HEK293 (cell line): Measurements from ENCODE around the gene HS3ST5.

Experiments used
- CTCF ChIA-PET: fragments of 350-600 bp; formaldehyde crosslinking; extraction: SDS; loops from one replicate; lab custom pipeline; 2021; ENCODE audit warnings: antibody characterized with exemption; lab: Yijun Ruan, JAX
- POLR2A ChIA-PET: fragments of 300-600 bp; formaldehyde crosslinking; extraction: SDS; loops from one replicate; lab custom pipeline; 2020; ENCODE audit warnings: antibody characterized with exemption, inconsistent platforms; lab: Yijun Ruan, JAX
- H3K27ac ChIP-seq: fragments of 200-500 bp; sonication (Bioruptor generic); 2 replicates; pipeline ENCODE4 v1.5.1; 2014; ENCODE audit warnings: low read depth, low read length, control low read depth, inconsistent platforms; ENCODE audit errors: extremely low read depth
- H3K36me3 ChIP-seq, 2 experiments: fragments of 200-500 bp in 1 of 2; sonication (Bioruptor generic) in 1 of 2; 1 replicate in 1 of 2; 2 replicates in 1 of 2; pipeline ENCODE4 v1.5.1; 2014 to 2017; ENCODE audit warnings: inconsistent platforms in 2 of 2, low read length in 2 of 2; ENCODE audit not compliant: control insufficient read depth in 2 of 2, insufficient read depth in 1 of 2
- H3K4me1 ChIP-seq: fragments of 200-500 bp; sonication (Bioruptor generic); 2 replicates; pipeline ENCODE4 v1.5.1; 2014; ENCODE audit warnings: mild to moderate bottlenecking, low read length, inconsistent platforms; ENCODE audit not compliant: control insufficient read depth, insufficient read depth
- H3K4me3 ChIP-seq: 2 replicates; pipeline ENCODE4 v1.5.1; 2011; ENCODE audit warnings: low read depth, mild to moderate bottlenecking, control low read depth, low read length, moderate library complexity
- H3K9me3 ChIP-seq: fragments of 200-500 bp; sonication (Bioruptor generic); 2 replicates; pipeline ENCODE4 v1.5.1; 2014; ENCODE audit warnings: low read depth, low read length, inconsistent platforms; ENCODE audit not compliant: control insufficient read depth, insufficient read depth
- GFI1B ChIP-seq: fragments of 450-650 bp; formaldehyde crosslinking; IDR thresholded peaks from 2 replicates; pipeline ENCODE4 v1.5.1; 2016; ENCODE audit warnings: missing biosample characterization, missing genetic modification characterization
- HIC1 ChIP-seq: fragments of 450-650 bp; formaldehyde crosslinking; IDR thresholded peaks from 2 replicates; pipeline ENCODE4 v1.5.1; 2016; ENCODE audit warnings: missing biosample characterization, missing genetic modification characterization
- INSM2 ChIP-seq: fragments of 450-650 bp; formaldehyde crosslinking; IDR thresholded peaks from 2 replicates; pipeline ENCODE4 v1.5.1; 2016; ENCODE audit warnings: missing biosample characterization, missing genetic modification characterization
- KLF1 ChIP-seq: fragments of 450-650 bp; formaldehyde crosslinking; IDR thresholded peaks from 2 replicates; pipeline ENCODE4 v1.5.1; 2016; ENCODE audit warnings: missing biosample characterization, missing genetic modification characterization
- KLF10 ChIP-seq: fragments of 450-650 bp; IDR thresholded peaks from 2 replicates; pipeline ENCODE4 v1.5.1; 2018; ENCODE audit warnings: missing biosample characterization, mild to moderate bottlenecking, missing genetic modification characterization
- SP2 ChIP-seq: fragments of 450-650 bp; formaldehyde crosslinking; IDR thresholded peaks from 2 replicates; pipeline ENCODE4 v1.5.1; 2016; ENCODE audit warnings: missing biosample characterization, missing genetic modification characterization
- ZFP3 ChIP-seq: fragments of 450-650 bp; formaldehyde crosslinking; IDR thresholded peaks from 2 replicates; pipeline ENCODE4 v1.5.1; 2016; ENCODE audit warnings: low read depth, missing biosample characterization, missing genetic modification characterization
- ZNF146 ChIP-seq: fragments of 450-650 bp; formaldehyde crosslinking; IDR thresholded peaks from 2 replicates; pipeline ENCODE4 v1.5.1; 2016; ENCODE audit warnings: missing biosample characterization, missing genetic modification characterization
- ZNF169 ChIP-seq: fragments of 450-650 bp; formaldehyde crosslinking; IDR thresholded peaks from 2 replicates; pipeline ENCODE4 v1.5.1; 2016; ENCODE audit warnings: missing biosample characterization, missing genetic modification characterization
- ZNF175 ChIP-seq: fragments of 450-650 bp; formaldehyde crosslinking; IDR thresholded peaks from 2 replicates; pipeline ENCODE4 v1.5.1; 2016; ENCODE audit warnings: missing biosample characterization, missing genetic modification characterization
- ZNF23 ChIP-seq: fragments of 450-650 bp; formaldehyde crosslinking; IDR thresholded peaks from 2 replicates; pipeline ENCODE4 v1.5.1; 2016; ENCODE audit warnings: missing biosample characterization, missing genetic modification characterization, borderline replicate concordance
- ZNF266 ChIP-seq: fragments of 450-650 bp; formaldehyde crosslinking; IDR thresholded peaks from 2 replicates; pipeline ENCODE4 v1.5.1; 2016; ENCODE audit warnings: missing biosample characterization, missing genetic modification characterization, low read depth
- ZNF274 ChIP-seq, 2 experiments: fragments of 200-500 bp in 1 of 2; fragments of 450-650 bp in 1 of 2; sonication (Bioruptor generic) in 1 of 2; formaldehyde crosslinking in 1 of 2; IDR thresholded peaks; 2 replicates each; pipeline versions ENCODE4 v1.5.1 to v1.6.1; 2014 to 2016; ENCODE audit warnings: borderline replicate concordance in 1 of 2, inconsistent platforms in 1 of 2, low read length in 1 of 2, missing biosample characterization in 1 of 2, missing genetic modification characterization in 1 of 2
- ZNF302 ChIP-seq: fragments of 450-650 bp; formaldehyde crosslinking; IDR thresholded peaks from 2 replicates; pipeline ENCODE4 v1.5.1; 2016; ENCODE audit warnings: missing biosample characterization, missing genetic modification characterization, low read depth
- ZNF324 ChIP-seq: fragments of 450-650 bp; formaldehyde crosslinking; IDR thresholded peaks from 2 replicates; pipeline ENCODE4 v1.5.1; 2016; ENCODE audit warnings: missing biosample characterization, missing genetic modification characterization
- ZNF530 ChIP-seq: fragments of 450-650 bp; formaldehyde crosslinking; IDR thresholded peaks from 2 replicates; pipeline ENCODE4 v1.5.1; 2016; ENCODE audit warnings: low read depth, missing biosample characterization, missing genetic modification characterization
- ZNF626 ChIP-seq: fragments of 450-650 bp; sonication (Bioruptor Pico); formaldehyde crosslinking; IDR thresholded peaks from 2 replicates; pipeline ENCODE4 v1.5.1; 2018; ENCODE audit warnings: missing biosample characterization, missing genetic modification characterization, inconsistent platforms
- ZNF658 ChIP-seq: fragments of 450-650 bp; formaldehyde crosslinking; IDR thresholded peaks from 2 replicates; pipeline ENCODE4; 2016; ENCODE audit warnings: missing biosample characterization, missing genetic modification characterization
- ZNF660 ChIP-seq: fragments of 450-650 bp; IDR thresholded peaks from 2 replicates; pipeline ENCODE4 v1.5.1; 2018; ENCODE audit warnings: missing biosample characterization, mild to moderate bottlenecking, missing genetic modification characterization
- ZNF701 ChIP-seq: fragments of 450-650 bp; formaldehyde crosslinking; IDR thresholded peaks from 2 replicates; pipeline ENCODE4 v1.5.1; 2016; ENCODE audit warnings: missing biosample characterization, missing genetic modification characterization
- ZSCAN23 ChIP-seq: fragments of 450-650 bp; formaldehyde crosslinking; IDR thresholded peaks from 2 replicates; pipeline ENCODE4 v1.5.1; 2016; ENCODE audit warnings: missing biosample characterization, missing genetic modification characterization

The HS3ST5 gene

GRCh38 chr6:114390176-114390575 lies 47.4 kb upstream of the HS3ST5 start:
- no peaks in the 10 kb centered on the region for H3K4me1 ChIP-seq
- no peak overlapping the region for H3K4me3 ChIP-seq
- POLR2A ChIA-PET, result no interaction called here
- H3K9me3 ChIP-seq, result no peaks in the 10 kb centered on the region
- CTCF ChIA-PET, result no interaction called here
- no peak for TF ChIP-seq ZNF23 (tag by site-specific recombination)
- no peak for TF ChIP-seq ZNF169 (tag by site-specific recombination)
- TF ChIP-seq ZNF660 (tag by site-specific recombination), result no peak
- no peak for TF ChIP-seq INSM2 (tag by site-specific recombination)
- no peak for TF ChIP-seq KLF1 (tag by site-specific recombination)
- TF ChIP-seq ZNF175 (tag by site-specific recombination), result no peak
- no peak for TF ChIP-seq ZNF658 (tag by site-specific recombination)
- TF ChIP-seq ZNF302, result no peak
- H3K36me3 ChIP-seq, result no peaks in the 10 kb centered on the region
- no peak overlapping the region for H3K27ac ChIP-seq

GRCh38 chr6:114389111-114389510 lies 46.3 kb upstream of the HS3ST5 start:
- H3K9me3 ChIP-seq, result no peaks in the 10 kb centered on the region
- ChIA-PET CTCF (no interaction called here), POLR2A (no interaction called here)
- H3K4me3 ChIP-seq, result no peak overlapping the region
- H3K36me3 ChIP-seq, result no peaks in the 10 kb centered on the region
- no peak for TF ChIP-seq ZNF266 (tag by site-specific recombination)
- no peak for TF ChIP-seq ZNF701 (tag by site-specific recombination)
- no peak for TF ChIP-seq ZNF324 (tag by site-specific recombination)
- TF ChIP-seq, all 188 proteins: peak for 0
- H3K27ac ChIP-seq, result no peak overlapping the region
- no peaks in the 10 kb centered on the region for H3K4me1 ChIP-seq

GRCh38 chr6:114382406-114382805 lies 39.6 kb upstream of the HS3ST5 start:
- Histone ChIP-seq H3K4me3 (no peak overlapping the region), H3K4me1 (no peaks in the 10 kb centered on the region), H3K27ac (no peak overlapping the region), H3K36me3 (no peaks in the 10 kb centered on the region), H3K9me3 (no peaks in the 10 kb centered on the region)
- ChIA-PET POLR2A (no interaction called here), CTCF (interaction anchor here (0.7 to 1.3 kb wide), 2 partner anchors 9 to 19 kb away, joined by 3 read pairs; no protein-coding TSS in a partner anchor)
- TF ChIP-seq ZNF530 (tag by site-specific recombination) (no peak), SP2 (tag by site-specific recombination) (no peak), ZNF146 (tag by site-specific recombination) (no peak), KLF10 (tag by site-specific recombination) (no peak), ZFP3 (no peak), ZNF274 (IDR thresholded peaks at IDR 0.05; ENCODE audit: low read length) (no peak), ZNF274 (tag by site-specific recombination; IDR thresholded peaks at IDR 0.05; ENCODE audit: borderline replicate concordance) (no peak)

GRCh38 chr6:114377881-114378280 lies 35.1 kb upstream of the HS3ST5 start:
- ChIA-PET CTCF (interaction anchor here (0.7 kb wide), 2 partner anchors 35 to 281 kb away, joined by 3 read pairs; no protein-coding TSS in a partner anchor), POLR2A (no interaction called here)
- Histone ChIP-seq H3K27ac (no peak overlapping the region), H3K4me1 (no peaks in the 10 kb centered on the region), H3K4me3 (no peak overlapping the region), H3K9me3 (no peaks in the 10 kb centered on the region), H3K36me3 (no peaks in the 10 kb centered on the region)
- TF ChIP-seq GFI1B (tag by site-specific recombination), result no peak
- TF ChIP-seq ZSCAN23 (tag by site-specific recombination), result no peak
- no peak for TF ChIP-seq HIC1
- TF ChIP-seq ZNF626 (tag by site-specific recombination), result no peak
